NCI-H1417 (cell line): ENCODE measurements around the gene ARL4D.
A peak's percentile ranks its signal among the peaks of the same experiment; 100 is the strongest.

ENCODE experiments used
- DNase-seq, 3 experiments: peaks; one replicate each; lab custom pipeline; 2025; lab: John Stamatoyannopoulos, UW

The ARL4D gene

DNA sequence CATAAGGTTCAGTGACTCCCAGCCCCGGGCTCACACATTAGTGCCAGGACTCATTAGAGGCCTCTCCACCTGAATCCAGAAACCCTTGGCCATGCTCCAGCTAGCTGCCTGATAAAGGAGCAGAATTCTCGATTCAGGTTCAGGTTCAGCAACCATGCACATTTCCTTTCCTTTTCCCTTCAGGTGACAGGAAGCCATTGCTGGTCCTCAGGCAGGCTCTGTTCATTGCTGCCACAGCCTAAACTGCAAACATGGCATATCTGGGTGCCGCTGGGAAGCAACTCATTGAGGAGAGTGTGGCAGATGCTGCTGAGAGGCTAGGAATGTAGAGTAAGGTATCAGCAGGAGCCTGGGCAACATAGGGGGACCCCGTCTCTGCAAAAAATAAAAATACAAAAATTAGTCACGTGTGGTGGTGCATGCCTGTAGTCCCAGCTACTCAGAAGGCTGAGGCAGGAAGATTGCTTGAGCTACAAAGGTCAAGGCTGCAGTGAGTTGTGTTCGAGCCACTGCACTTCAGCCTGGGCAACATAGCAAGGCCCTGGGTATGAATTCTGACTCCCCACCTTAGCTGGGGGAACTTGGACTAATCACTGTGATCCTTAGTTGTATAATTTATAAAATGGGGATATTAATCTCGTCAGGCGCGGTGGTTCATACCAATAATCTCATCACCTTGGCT, 28.7 kb downstream of the ARL4D start:
- peak in 1 of 3 experiments; percentile 6 for DNase-seq

DNA sequence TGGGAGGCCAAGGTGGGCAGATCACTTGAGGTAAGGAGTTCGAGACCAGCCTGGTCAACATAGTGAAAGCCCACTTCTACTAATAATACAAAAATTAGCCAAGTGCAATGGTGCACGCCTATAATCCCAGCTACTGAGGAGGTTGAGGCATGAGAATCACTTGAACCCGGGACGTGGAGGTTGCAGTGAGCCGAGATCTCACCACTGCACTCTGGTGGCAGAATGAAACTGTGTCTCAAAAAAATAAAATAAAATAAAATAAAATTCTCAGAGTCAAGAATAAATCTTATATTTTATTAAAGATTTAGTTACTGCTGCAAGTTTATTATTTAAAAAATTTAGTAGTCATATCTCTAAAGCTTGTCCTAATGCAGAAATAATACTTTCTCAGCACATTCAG, 29.7 kb downstream of the ARL4D start:
- DNase-seq = no peak

DNA sequence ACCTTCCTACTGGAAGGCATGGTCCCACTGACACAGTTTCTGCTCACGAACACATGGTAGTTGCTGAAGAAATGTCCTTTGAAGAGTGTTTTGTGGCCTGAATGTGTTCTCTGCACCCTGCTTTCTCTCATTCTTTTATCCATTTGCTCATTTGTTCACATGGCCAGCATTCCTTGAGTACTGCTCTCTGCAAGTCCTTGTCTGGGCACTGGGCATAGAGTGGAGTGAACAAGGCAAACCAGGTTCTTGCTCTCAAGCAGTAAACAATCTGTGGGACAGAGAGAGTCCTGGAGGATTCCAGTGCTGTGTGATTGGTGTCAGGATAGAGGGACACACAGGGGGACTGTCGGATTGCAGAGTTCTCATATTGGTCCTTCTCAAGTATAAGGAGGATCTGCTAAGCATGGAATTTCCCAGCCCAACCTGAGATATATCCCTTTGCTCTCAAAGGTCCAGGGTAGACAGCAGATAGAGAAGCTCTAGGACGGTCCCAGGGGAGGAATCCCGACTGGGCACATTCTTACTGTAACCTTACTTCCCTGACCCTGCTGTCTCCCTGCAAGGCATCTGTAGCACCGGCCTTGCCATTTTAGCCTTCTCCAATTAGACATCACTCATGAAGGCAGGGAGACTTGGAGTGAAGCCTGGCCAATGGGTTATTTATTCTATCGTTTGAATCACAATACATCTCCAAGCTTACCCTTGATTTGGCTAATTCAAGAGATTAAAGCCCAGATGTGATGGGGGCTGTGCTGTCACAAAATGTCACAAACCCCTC, 32.3 kb downstream of the ARL4D start:
- no peak for DNase-seq

DNA sequence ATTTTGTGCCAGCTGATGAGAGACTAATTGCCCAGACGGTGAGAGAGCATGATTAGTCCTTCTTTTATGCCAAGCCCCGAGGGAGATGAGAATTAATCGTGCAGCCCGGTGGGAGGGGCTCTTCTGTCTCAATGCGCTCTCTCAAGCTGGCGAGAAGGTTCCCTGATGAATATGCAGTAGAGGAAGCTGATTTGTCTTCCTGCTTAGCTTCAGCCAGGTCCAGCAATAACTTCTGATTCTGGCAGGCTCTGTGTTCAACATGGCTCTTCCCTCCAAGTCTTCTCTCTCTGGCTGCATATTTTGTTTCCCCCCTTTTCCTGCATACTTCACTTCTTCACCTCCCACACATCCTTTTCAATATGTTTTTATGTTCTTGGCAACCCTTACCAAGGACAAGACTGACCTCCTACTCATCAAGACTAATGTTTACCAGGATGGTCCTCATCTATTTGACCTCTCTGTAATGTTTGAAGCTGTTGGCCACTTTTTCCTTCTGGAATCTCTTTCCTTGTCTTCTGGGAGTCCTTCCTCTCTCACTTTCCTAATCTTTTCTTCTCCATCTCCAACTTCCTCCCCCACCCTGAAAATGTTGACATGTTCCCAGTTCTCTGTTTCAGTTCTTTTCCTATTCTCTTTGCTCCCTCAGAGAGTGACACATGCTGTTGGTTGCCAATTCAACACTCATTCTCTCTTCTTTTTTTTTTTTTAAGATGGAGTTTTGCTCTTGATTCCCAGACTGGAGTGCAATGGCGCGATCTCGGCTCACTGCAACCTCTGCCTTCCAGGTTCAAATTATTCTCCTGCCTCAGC, 33.1 kb downstream of the ARL4D start:
- DNase-seq = peak in 2 of 3 experiments; percentile 73 to 92

DNA sequence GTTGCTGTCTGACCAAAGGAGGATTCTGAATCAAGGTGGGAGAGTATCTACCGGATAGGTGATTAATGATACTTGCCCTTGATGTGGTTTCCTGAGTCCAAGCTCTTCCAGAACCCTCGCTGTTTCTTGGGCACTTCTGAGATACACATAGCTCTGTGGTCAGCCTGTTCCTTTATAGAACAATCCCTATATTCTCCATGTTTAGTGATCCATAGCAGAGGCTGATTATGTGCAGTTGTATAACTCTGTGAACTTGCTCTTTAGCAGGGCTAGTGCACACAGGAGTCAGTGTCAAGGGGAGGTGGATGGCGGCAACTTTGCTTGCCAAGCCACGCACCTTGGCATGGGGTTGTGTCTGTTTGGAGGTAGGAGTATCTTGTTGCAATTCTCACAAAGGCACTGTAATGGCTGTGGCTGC, 36.1 kb downstream of the ARL4D start:
- DNase-seq = no peak

DNA sequence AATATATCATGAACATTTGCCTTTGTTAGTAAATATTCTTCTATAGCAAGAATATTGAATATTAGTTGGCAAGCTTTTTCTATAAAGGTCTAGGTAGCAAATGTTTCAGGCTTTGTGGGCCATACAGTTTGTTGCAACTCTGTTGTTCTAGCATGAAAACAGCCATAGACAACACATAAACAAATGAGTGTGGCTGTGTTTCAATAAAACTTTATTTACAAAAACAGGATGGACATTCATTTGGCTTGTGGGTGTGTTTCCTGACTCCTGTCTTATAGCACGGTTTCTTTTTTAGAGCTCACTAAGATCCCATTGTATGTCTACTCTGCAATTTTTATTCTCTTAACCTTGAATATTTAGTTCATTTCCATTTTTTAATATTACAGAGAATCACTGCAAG, 39.0 kb downstream of the ARL4D start:
- DNase-seq = no peak

DNA sequence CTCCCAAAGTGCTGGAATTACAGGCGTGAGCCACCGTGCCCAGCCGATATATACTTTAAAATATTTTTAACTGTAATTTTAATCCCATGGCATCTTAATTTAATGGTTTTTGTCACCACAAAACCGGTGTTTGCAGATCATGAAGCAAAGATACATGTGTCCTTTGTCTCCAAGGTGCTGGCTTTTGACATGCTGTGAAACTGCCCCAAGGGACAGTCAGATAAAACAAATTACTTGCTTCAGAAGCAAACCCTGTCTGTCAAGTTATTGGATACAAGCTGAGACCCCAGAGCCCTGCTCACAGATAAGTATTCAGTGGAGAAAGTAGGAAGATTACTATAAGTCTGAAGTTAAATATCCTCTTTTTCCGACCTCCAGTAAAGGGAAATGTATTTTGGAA, 39.8 kb downstream of the ARL4D start:
- peak in 2 of 3 experiments; percentile 60 to 90 for DNase-seq

DNA sequence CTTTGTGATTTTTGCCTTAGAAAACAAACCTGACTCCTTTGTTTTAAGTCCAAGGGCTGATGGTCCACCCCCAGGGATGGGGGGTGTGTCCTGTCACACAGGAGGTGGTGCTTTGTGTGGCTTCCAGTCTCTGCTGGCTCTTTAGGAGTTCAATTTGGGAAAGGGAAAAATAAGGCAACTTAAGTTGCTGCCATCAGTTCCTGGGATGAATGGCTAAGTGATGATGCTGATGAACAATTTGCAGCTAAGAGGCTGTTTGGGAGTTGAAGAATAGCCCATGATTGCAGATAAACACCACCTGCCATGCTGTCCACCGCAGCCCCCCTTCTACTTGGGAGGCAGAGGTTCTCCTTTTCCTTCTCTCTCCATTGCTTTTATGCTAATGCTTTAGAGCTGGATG, 40.2 kb downstream of the ARL4D start:
- peak in 2 of 3 experiments; percentile 62 to 90 for DNase-seq

DNA sequence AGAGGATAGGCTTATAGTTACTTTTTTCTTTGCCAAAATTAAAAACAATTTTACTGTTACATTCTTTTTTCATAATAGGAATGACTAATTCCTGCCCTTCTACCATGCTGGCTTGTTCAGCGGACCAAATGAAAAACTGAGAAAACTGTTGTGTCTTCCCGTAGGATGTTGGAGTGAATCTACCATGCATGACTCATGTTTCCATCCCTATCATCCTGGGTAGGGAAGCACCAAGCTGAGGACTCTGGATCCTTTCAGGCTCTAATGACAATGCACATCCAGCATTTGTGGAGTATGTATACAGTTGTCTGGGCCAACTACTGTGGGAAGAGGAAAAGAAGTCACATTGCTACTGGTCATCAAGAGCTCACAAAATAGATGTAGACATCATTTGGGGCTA, 43.9 kb downstream of the ARL4D start:
- DNase-seq = no peak

DNA sequence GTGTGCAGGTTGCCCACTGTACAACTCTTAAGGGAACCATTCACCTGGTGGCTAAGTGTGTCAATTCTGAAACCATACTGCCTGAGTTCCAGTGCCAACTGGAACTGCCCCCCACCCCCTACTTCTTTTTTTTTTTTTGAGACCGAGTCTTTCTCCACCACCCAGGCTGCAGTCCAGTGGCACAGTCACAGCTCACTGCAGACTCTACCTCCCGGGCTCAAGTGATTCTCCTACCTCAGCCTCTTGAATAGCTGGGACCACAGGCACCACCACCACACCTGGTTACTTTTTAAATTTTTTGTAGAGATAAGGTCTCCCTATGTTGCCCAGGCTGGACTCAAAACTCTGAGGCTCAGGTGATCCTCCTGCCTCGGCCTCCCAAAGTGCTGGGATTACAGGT, 44.6 kb downstream of the ARL4D start:
- no peak for DNase-seq

DNA sequence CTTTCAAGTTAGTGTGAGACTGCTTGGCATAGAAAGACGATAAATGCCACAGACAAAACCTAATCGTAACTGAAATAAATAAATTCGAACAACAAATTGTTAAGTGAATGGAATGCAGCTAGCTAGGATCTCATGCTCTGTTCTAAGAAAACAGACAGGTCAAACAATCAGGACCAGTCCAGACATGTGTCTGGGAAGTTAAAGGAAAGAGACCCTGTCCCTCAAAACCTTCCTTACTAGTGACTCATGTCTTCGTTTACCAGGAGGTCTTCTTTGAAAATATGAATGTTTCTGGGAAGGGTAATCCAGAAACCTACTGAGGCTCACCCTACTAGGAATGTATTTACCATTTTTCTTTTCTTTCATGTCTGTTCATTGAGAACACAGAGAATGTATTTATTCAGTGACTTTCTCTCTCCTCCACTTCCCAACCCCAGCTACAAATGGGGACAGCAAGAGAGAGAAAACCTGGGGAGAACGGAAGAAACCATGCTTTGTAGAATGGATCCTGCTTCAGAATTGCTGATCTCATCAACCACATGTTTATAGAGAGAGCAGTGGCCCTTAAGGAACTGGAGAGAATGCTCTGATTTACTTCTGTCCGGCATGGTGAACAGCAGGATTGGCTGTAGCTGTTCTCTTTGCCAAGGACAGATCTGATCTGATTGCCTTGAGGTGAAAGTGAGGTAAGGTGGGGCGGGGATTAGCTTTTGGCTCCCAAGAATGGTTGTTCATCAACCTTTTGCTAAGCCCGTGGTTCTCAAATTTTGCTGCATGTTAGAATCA, 45.6 kb downstream of the ARL4D start:
- DNase-seq = peak in 1 of 3 experiments; percentile 28

DNA sequence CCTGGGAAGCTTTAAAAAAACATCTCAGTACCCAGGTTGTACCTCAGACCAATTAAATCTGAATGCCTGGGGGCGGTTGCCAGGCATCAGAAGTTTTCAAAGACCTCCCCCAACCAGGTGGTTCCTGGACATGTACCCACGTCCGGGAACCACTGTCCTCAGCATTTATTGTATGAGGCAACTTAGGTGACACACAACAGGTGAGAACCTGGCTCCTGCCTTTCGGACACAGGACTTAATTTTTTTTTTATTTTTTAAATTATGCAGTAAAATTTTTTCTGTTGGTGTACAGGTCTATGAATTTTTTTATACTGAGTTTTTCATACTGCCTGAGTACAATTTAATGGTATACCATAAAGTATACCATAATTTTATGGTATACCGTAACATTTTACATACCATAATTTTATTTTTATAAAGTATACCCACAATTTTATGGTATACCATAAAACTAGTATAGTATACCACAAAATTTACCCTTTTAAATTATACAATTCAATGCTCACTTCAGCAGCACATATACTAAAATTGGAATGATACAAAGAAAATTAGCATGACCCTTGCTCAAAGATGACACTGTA, 46.3 kb downstream of the ARL4D start:
- DNase-seq = peak in 1 of 3 experiments; percentile 68

DNA sequence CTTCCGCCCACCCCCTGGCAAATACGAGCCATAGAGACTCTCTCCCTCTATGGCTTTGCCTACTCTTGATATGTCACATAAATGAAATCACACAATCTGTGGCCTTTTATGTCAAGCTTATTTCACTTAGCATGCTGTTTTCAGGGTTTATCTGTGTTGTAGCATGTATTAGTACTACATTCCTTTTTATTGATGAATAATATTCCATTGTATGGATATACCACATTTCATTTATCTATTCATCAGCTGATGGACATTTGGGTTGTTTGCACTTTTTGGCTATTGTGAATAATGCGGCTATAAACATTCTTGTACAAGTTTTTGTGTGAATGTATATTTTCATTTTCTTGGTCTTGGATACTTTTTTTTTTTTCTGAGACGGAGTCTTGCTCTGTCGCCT, 48.0 kb downstream of the ARL4D start:
- DNase-seq = no peak

DNA sequence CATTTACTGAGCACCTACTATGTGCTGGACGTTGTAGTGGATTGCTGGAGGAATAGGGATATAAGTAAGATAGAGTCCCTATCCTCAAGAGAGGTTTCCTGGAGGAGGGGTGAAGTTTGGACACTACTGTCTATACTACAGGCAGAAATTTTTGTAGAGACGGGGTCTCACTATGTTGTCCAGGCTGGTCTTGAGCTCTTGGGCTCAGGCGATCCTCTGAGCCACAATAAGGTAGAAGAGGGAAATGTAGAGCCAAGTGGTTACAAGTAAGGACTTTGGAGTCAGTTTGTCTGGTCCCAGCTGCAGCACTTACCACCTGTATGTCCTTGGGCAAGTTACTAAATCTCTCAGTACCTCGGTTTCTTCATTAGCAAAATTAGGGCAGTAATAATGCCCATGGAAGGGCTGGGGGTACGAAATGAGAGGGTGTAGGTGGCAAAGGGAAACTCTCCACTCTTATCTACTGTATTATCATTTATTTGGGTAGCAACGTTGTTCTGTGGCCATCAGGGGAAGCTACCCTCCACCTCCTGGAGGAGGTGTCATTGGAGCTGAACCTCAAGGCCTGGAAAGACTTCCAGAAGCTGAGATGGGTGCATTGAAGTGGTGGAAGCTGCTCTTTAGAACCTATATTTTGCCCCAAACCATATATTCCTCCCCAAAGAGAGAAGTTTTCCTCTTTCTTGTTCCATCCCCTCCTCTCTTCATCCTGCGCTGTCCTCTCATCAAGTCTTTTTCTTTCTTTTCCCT, 50.1 kb downstream of the ARL4D start:
- no peak for DNase-seq

DNA sequence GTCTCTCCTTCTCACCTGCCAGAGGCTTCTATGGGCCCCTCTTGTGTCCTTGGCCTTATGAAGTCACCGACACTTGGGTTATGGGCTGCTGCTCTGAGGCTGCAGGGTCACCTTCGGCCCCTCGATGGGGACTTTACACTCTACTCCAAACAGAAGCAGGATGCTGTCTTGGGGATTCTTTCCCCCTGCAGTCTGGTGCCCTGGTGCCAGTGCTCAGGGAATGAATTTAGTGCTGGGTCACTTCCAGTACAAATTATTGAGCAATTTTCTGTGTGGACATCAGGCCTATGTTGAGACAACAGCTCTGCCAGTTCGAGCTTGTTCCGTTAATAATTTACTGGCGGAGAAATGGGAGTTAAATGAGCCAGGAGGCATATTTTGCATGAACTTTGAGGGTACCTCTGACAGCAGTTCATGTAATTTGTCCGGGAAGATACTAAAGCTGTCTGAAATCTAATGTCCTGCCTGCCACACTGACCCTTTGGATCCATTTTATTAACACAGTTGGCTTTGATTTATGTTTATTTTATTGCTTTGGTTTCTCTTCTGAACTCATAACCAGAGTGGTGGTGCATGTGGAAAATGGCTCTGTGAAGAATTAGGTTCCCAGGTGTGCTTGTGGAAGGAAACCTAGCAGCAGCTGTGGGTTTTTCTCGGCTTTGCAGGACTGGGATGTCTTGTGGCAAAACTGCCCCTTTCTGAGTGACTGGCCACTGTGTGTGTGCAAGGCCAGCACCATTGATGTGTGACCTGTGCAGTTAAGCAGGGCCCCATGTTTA, 50.9 kb downstream of the ARL4D start:
- DNase-seq = no peak
